ENCODE measurements around the gene LCLAT1.

- TF ChIP-seq CTCF (IDR thresholded peaks at IDR 0.05) (no peak), POLR2A (IDR thresholded peaks at IDR 0.05) (no peak), POLR2AphosphoS5 (IDR thresholded peaks at IDR 0.05) (no peak)
These were observed 112.7 kb downstream of the LCLAT1 start for GRCh38 chr2:30559544-30560275.

All from prostate gland (tissue), 2 donors.